Umbilical cord (tissue), 2 donors: Measurements from ENCODE around the gene CDKL5. TPM values are rescaled to one million over a fixed set of nuclear protein-coding genes. Genes with fewer than 3 reads are reported as not detected.

Experiments used
- DNase-seq: peaks from one replicate; pipeline ENCODE4 v3.0.0-alpha.2; 2015; ENCODE audit warnings: low spot score
- total RNA-seq: library from RNA; depleted of rRNA; stranded (reverse); fragments of >200 nt; gene quantifications from one replicate; pipeline ENCODE4 v1.2.3, GENCODE V29; 2014; ENCODE audit warnings: low replicate concordance; ENCODE audit not compliant: insufficient read depth

The CDKL5 gene
- total RNA-seq, 1 donor from 2014 or later, result 5.8 TPM

DNA sequence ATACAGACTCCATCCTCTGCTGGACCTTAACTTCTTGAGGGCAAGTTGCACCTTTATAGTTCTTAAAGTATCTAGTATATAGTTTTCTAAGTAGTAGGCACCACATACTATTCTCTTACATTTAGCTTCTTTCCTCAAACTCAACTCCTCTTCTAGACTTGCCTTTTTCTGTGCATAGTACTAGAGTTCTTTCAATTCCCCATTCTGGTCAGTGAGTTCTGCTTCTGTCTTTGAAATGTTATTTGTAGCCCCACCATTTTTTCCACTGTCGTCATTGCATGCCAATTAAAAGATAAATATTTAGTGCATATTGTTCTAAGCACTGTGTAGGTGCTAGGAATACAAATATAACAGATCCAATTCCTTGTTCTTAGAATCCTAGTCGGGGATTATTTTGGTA lies 31.6 kb downstream of the CDKL5 start:
- DNase-seq, result no peak

DNA sequence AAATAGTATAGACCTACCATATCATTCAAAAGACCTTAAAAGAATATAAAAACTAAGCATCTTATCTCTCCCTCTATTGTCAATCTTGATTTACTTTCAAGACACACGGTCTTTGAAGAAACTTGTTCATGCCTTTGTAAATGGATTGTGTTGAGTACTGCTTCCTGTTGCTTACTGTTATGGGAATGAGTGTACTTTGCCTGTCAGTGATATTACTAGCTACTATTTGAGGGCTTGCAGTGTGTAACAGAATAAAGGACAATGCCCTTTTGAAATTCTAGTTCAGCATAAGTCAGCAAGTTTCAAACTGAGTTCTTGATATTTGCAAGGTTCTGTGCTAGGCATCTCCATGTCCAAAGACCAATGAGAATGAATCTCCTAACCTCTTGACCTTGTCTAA lies 36.0 kb downstream of the CDKL5 start:
- no peak for DNase-seq

DNA sequence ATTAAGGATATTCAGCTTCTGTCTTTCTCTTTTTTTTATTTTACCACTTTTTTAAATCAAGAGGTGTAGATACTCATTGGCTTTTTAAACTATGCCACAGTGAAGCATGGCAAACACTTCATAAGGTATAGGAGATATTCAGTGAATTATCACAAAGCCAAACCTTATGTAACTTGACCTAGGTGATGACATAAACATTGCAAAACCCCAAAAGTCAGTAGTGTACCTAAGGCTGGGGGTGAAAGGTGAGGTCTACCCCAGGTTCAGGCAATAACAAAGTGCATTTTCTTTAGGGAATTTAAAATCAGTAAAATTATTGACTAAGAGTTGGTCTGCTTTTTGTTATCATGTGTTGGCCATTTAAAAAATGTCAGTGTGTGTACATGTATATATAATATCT lies 39.1 kb downstream of the CDKL5 start:
- no peak for DNase-seq

DNA sequence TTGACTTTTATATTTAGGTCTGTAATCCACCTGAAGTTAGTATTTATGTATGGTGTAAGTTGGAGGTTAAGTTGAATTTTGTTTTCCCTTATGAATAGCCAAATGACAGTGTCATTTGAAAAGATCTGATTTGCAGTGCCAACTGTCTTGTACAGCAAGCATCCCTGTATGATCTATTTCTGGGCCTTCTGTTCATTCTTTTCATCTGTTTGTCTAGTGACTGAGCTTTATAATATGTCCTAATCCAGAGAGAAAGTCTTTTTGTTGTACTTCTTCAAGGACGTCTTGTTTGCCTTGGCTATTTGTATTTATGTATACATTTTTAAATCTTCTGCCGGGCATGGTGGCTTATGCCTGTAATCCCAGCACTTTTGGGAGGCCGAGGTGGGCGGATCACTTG lies 39.6 kb downstream of the CDKL5 start:
- no peak for DNase-seq

DNA sequence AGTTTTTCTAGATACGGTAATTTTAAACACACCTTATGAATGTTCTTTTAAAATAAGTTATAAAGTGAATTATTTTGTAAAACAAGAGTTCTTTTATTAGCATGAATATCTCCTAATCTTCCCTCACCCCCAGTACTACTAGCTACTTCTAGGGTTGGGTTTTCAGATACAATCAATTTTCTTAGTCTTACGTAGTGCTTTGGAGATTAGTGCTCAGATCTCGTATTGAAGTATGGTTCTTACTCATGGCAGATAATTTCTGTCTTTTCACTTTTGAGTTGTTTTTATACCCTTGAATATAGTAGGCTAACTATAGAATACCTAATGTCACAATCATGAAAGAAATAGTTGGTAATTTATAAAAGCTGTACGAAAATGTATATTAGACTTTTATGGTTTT lies 43.2 kb downstream of the CDKL5 start:
- DNase-seq, result no peak

DNA sequence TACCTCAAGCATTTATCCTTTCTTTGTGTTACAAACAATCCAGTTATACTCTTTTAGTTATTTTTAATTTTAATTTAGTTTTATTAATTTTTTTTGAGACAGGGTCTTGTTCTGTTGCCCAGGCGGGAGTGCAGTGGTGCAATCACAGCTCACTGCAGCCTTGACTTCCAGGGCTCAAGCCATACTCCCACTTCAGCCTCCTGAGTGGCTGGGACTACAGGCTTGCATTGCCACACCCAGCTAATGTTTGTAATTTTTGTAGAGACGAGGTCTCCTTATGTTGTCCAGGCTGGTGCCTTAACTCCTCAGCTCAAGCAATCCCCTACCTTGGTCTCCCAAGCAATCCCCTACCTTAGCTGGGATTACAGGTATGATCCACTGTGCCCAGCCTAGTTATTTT lies 45.9 kb downstream of the CDKL5 start:
- DNase-seq, result no peak

DNA sequence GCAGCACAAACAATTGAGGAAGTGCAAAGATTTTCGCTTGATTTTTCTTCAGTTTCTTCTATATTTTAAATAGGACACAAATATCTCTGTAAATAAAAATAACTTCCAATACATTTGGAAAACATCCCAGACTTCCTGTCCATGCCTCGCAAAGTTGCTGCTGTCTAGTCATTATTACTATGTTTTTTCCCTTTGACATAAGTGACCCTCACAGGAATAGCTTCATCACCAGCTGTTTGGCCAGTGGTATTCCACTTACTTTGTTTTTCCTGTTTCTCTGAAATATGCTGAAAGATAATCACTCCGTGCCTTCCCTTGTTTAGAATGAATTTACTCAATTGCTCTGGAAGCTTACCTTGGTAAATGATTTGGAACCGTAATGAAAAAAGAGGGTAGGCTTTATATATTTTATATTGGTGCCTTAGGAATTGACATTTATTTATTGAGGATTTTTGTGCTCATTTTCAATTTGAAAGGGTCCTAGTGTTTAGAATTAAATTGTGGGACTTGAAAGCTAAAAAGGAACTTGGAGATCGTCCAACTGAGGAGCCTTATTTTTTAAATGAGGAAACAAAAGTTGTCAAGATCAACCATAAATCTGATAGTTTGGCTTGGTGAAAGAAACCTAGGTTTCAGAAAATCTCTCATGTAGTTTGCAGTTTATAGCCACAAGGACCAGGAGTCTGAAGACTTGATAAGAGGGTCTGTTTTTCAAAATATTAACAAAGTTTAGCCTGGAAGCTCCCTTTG lies 65.6 kb downstream of the CDKL5 start:
- DNase-seq, result no peak

DNA sequence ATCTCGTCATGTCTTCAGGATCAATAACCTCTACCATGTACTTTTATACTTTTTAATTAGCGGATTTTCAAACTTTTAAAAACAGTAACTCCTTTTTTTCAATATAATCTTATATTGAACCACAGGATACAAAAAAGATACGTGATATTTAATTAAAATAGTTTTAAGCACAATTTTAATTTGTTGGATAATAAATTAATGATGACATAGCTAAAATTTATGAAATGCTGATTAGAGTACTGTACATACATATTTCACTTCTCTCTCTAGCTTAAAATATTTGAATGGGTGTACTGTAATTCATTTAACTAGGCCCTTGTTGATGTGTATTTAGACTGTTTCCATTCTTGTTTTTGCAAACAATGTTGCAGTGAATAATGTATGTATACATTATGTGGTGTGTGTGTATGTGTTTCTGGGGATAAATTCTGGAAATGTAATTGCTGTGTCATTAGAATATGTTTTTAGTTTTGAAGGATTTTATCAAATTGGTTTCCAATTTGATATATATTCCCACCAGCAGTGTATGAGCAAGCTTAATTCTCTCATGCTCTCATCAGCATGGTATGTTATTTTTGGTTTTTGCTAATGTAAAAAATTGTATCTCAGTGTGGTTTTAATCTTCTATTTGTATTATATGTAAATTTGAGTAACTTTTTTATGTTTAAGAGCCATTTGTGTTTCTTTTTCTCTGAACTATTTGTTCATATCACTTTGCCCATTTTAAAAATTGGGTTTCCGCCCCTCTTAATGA lies 66.4 kb downstream of the CDKL5 start:
- no peak for DNase-seq

DNA sequence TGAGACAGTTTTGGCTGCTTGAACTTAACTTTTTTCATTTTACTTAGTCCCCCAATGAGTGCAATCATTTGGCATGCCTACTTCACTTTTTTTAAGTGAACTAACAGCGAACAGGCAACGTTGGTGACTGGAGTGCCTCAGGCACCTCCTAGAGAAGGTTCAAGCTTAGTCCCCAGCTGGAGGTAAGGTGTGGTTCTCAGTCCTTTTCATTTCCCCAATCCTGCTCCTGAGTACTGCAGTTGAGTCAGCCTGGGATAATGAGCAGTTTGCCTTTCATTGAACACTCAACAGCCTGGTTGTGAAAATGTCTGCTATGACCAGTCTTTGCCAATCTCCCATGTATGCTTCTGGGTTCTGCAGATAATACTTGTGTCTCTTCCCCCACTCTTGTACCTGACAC lies 109.5 kb downstream of the CDKL5 start:
- DNase-seq, result no peak

DNA sequence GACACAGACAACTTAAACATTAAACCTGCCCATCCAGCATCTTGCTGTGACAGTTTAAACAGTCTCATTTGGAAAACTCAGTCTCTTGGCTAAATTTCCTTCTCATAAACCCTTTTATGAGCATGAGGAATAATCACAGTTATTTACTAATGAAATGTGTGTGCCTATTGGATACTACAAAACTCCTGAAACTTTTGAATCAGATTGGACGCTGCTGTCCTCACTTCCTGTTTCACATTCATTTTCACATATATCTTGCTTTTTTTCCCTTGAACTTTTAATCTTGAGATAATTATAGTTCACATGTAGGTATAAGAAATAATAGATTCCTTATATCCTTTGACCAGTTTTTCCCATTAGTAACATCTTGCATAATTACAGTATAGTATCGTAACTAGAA lies 111.7 kb downstream of the CDKL5 start:
- DNase-seq, result no peak

DNA sequence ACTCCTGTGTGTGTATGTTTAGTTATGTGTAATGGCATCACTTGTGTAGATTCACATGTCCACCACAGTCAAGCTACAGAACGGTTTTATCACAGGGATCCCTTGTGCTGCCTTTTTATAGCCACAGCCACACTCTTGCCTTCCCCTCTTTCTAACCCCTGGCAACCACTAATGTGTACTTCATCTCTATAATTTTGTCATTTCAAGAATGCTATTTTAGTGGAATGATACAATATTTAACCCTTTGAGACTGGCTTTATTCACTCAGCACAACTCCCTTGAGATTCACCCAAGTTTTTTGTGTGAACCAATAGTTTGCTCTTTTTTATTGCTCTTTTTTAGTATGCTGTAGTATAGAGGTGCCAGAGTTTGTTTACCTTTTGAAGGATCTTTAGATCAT lies 112.1 kb downstream of the CDKL5 start:
- no peak for DNase-seq

DNA sequence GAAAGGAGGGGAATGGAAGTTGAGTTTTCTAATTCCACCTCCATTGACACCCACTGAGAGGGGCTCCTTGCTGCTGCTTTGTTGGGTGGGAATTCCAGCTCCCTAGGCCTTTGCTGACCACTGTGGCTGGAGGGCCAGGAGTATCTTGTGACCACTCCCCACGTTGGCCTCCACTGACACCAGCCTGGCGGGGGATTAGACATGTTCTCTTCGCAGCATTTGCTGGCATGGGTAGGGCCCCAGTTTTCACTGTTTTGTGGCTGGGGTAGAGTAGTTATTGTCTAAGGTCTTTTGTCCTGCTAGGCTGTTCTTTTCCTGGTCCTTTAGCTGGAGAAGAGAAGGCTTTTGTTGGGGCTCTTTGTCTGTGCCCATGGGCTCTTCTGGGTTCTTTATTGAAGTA lies 116.7 kb downstream of the CDKL5 start:
- DNase-seq, result no peak

DNA sequence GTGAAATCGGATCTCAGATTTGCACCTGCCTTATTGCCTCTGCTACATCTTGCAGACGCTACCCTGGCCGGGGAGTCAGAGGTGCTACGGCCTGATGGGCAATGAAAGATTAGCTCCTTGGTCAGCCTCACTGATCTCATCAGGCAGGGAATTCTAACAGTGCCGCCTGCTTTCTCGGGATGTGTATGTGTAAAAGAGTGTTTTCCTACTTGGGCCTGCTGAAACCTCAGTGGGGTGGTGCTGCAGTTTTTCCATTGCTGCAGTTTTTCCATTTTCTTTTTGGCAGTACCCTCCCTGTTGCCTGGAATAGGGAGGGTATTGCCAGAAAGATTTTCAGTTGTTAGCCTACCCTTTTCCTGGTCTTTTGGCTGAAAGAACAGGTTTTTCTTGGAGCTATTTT lies 117.5 kb downstream of the CDKL5 start:
- no peak for DNase-seq

DNA sequence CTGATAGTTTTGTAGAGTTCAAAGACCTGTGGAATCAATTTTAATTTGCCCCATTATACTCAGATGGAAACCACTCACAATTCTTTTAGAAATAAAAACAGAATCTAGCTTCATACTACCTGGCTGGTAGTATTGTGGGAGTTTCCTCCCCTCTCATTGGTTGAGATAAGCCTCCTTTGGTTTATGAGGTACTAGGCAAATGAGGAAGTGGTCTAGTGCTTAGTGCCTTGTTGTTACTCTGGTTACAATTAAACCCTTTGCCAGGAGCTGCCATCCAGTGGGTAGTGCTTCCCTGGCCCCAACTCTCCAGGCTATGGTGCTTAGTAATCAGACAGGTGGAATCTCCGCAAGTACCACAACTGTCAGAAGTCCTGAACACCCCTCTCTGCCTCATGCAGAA lies 118.3 kb downstream of the CDKL5 start:
- DNase-seq, result no peak

DNA sequence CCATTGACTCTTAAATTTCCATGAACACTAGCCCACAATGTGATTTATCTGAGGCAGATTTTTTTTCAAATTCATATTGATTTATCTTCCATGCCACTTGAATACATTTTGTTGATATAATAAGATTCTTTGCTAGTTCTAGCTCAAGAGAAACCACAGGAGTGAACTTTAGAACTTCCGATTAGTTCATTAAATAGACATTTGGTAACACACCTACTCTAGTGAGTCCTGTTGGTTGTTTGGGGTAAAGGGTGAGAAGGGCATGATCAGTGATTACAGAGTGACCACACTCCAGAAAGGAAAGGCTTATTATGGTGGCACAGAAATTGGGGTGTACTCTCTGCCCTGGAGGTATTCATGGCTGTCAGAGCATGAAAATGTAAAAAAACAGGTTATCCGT lies 120.4 kb downstream of the CDKL5 start:
- no peak for DNase-seq

DNA sequence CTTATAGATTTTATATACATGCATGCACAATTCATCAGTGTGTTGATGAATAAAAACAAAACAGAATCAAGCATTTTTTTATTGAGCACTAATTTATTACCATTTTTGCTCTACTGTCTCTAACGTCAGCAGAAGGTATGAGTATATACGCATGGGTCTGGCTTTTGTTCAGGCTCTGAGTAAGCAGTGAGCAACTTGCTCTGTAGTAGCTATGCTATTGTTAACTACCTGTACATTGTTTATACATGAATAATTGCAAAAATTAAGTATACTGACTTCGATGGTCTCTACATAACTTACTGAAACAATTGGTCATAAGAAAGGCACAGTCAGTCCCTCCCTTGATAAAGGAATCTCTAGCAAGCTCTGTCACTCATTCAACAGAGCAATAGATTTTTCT lies 123.6 kb downstream of the CDKL5 start:
- DNase-seq, result no peak

DNA sequence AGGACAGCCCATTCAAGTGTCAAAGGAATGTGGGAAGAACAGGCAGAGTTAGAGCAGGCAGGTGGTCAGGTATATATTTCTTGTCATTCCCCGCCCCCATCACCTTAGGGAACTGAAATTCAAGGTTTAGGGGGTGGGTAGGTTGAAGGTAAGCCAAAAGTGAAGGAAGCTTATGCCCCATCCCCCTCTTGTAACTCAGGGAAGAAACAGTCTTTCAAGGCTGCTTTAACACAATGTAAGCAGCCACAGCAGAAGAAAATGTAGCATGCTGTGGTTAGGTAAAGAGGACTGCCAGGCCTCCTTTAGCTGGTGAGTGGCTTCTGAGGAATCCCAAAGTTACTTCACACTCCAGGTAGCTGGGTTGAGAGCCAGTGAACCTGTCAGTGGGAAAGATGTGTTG lies 124.2 kb downstream of the CDKL5 start:
- no peak for DNase-seq

DNA sequence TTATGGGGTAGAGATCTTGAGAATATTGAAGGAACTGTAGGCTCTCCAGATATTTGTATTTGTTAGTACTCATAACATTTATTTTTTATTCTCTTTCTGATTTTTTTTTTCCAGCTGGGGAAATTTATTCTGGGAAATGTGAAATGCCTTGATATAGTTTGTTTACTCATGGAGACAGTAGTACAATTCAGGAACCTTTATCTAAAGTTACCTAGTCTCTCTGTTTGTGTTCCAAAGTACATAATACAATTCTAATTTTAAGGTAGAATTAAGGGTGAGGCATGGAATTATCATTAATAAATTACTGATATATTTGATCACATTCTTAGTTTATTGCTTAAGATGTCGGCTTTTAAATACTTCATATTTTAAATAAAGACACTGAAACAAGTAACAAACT lies 132.5 kb downstream of the CDKL5 start:
- no peak for DNase-seq

DNA sequence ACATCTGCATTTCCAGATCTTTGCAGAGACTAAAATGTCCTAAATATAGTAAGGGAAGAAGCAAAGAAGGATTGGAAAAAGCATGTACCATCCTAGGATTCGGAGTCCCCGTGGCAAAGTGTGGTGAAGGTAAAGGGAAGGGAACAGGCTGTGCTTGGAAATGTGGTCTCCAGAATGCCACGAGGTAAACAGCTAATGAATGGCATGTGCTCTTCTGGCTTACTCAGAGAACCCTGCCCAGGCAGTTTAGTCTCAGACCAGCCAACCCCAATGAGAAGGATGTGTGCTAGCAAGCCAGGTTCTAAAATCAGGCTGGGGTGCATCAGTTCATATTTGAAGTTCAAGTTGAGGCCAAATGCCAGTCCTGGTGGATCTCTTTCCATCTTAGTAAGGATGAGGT lies 133.4 kb downstream of the CDKL5 start:
- no peak for DNase-seq

DNA sequence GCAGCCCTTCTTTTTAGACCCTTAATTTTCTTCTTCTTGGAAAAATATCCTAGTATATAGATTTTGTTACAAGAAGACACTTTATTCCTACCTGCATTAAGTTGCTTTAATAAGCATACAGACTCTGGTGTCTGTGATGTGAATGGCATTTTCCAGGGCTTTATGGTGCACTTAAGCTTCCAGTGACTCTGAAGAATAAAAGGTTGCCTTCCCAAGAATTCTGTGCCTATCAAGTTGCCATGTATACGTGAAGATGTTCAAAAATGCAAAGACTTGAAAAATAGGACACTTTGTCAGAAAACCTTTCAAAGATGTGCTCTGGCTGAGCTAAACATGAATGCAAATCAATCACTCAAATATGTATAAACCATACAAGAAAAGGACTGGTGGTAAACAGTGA lies 135.6 kb downstream of the CDKL5 start:
- no peak for DNase-seq

DNA sequence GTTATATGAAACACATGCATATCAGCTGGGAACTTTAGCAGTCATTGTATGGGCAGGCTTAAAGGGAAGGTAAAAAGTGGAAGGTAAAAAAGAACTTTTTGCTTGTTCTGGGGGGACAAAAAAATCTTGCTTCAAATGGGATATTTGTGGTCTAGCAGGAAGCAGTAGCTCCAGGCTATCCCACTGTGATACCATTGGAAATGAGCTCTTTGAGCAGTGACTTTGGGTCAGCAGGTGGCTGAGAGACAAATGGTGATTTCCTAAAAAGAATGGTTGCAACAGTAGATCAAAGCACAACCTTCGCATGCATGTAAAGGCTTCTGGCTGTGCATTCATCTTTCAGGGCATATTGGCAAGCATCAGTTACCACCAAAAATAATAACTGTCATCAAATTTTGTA lies 140.3 kb downstream of the CDKL5 start:
- no peak for DNase-seq

DNA sequence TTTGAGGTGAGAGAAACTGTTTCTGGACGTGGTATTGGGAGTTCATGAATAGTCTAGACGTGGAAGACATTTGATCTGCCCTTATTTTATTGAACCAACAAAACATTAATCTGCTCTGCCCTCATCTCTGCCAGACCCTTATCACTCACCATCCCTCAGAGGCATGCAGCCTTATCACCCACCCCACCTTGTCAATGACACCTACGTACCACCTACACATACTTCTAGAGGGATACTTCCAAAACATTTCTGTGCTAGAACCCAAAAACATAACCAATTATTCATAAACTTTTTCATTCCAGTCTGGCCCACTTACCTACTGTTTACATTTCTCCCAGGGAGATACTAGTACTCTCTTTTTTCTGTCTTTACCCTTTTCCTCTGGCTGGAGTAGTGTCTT lies 141.3 kb downstream of the CDKL5 start:
- no peak for DNase-seq

DNA sequence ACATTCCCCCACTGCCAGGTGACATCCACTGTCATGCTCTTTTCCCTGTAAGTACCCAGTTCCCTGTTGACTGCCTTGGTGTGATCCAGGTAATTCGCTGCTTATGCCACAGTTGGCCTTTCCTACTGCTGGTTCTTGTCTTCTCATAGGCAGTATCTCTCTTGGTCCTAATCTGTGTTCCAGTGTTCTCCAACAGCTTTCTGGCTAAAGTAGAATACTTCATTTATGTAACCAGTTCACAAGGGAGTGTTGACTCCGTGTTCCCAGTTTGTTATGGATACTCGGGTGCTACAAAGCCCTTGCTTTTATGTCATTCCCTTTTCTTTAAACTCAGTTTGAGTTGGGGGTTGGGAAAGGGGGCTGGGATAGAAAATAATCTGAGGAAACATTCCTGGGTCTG lies 148.1 kb downstream of the CDKL5 start:
- DNase-seq, result no peak

DNA sequence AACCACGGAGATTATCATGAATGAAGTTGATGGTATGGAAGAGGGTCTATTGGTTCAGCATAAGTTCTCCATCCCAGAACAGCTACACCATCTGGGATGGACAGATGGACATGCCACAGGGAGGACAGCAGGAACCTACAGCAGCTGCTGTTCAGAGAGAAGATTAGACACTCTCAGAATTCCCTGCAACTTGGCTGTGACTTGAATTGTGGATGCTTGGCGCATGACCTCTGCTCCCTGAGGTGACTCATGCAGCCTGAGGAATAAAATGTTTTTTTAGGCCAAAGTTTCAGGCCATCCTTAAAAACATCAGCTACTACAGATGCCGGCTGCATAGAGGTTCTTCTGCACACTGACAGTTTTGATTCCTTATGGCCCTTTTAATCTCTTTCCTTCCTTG lies 149.2 kb downstream of the CDKL5 start:
- DNase-seq, result no peak
